K562 (cell line): Measurements from ENCODE around the gene IL1RAPL2. TPM values are rescaled to one million over a fixed set of nuclear protein-coding genes. Genes with fewer than 3 reads are reported as not detected.

Source experiments
- ATAC-seq: fragments of 200-7000 bp; cut with Tn5 transposase; 3 replicates; pipeline ENCODE4 v1.9.1; 2020; ENCODE audit warnings: moderate library complexity
- BruUV-seq: library from RNA; stranded (reverse); fragments of 400-500 nt; replicated peaks from 2 replicates; lab custom pipeline; 2021; lab: Mats Ljungman, UMichigan
- CTCF ChIA-PET: fragments of 300-600 bp; formaldehyde crosslinking; extraction: SDS; loops from one replicate; lab custom pipeline; 2021; ENCODE audit warnings: low intra/inter-chr PET ratio; lab: Yijun Ruan, JAX
- POLR2A ChIA-PET: fragments of 300-600, 350-650 bp; sonication (Branson Sonifier 250); formaldehyde crosslinking; extraction: SDS; loops from one replicate; lab custom pipeline; 2021; ENCODE audit warnings: antibody characterized with exemption, inconsistent platforms; lab: Yijun Ruan, JAX
- DNase-seq, 4 experiments: peaks; one replicate each; pipeline versions ENCODE4 v3.0.0 to v3.0.0-alpha.2; 2011 to 2018; ENCODE audit warnings: low spot score in 3 of 4, mixed read lengths in 3 of 4; ENCODE audit errors: extremely low read depth in 1 of 4
- FAIRE-seq: peaks from 2 replicates; lab custom pipeline; 2011; peaks lifted over from hg19 to GRCh38; lab: Jason Lieb, UNC
- H2AFZ ChIP-seq: 2 replicates; pipeline ENCODE4 v1.6.0; 2011; ENCODE audit warnings: low read depth, low read length, control low read depth, inconsistent platforms
- H3K27ac ChIP-seq: fragments of 200-600 bp; 3 replicates; pipeline ENCODE4 v1.8.0; 2011; ENCODE audit warnings: low read depth, mild to moderate bottlenecking, control low read depth, inconsistent platforms, low read length, moderate library complexity, mixed read lengths; ENCODE audit errors: extremely low read depth
- H3K27me3 ChIP-seq, 2 experiments: fragments of 300-600 bp in 1 of 2; 2 replicates in 1 of 2; 3 replicates in 1 of 2; pipeline versions ENCODE4 v1.6.0 to v1.8.0; 2011; ENCODE audit warnings: inconsistent platforms in 2 of 2, low read length in 2 of 2, mild to moderate bottlenecking in 1 of 2, mixed read lengths in 1 of 2, moderate library complexity in 1 of 2; ENCODE audit not compliant: control insufficient read depth in 2 of 2, insufficient read depth in 2 of 2
- H3K36me3 ChIP-seq: fragments of 300-600 bp; 3 replicates; pipeline ENCODE4 v1.8.0; 2011; ENCODE audit warnings: mild to moderate bottlenecking, low read length, inconsistent platforms; ENCODE audit not compliant: control insufficient read depth, insufficient read depth
- H3K4me1 ChIP-seq, 2 experiments: fragments of 200-600 bp in 1 of 2; replicated peaks in 1 of 2; 2 replicates in 1 of 2; 3 replicates in 1 of 2; pipeline versions ENCODE4 v1.5.1 to v1.8.0; 2011; ENCODE audit warnings: inconsistent platforms in 2 of 2, low read length in 2 of 2, mild to moderate bottlenecking in 1 of 2, mixed read lengths in 1 of 2, moderate library complexity in 1 of 2; ENCODE audit not compliant: control insufficient read depth in 2 of 2, insufficient read depth in 2 of 2
- H3K4me2 ChIP-seq: 2 replicates; pipeline ENCODE4 v1.6.1; 2011; ENCODE audit warnings: low read length, control low read depth, inconsistent platforms, mixed read lengths; ENCODE audit not compliant: insufficient read depth
- H3K4me3 ChIP-seq: fragments of 200-600 bp; sonication (generic), shearing (Covaris generic); 2 replicates; pipeline ENCODE4 v1.5.1; 2016; ENCODE audit warnings: control low read depth, inconsistent platforms
- H3K79me2 ChIP-seq: fragments of 200-600 bp; 3 replicates; pipeline ENCODE4 v1.8.0; 2011; ENCODE audit warnings: low read length, inconsistent platforms; ENCODE audit not compliant: control insufficient read depth, insufficient read depth
- H3K9ac ChIP-seq, 2 experiments: 2 replicates each; pipeline versions ENCODE4 v1.6.0 to v1.6.1; 2011; ENCODE audit warnings: low read depth in 2 of 2, low read length in 2 of 2, control low read depth in 1 of 2, inconsistent platforms in 1 of 2, mild to moderate bottlenecking in 1 of 2, mixed read lengths in 1 of 2; ENCODE audit not compliant: insufficient read depth in 1 of 2
- H3K9me1 ChIP-seq: one replicate; pipeline ENCODE4 v1.6.0; 2011; ENCODE audit warnings: inconsistent platforms, mild to moderate bottlenecking, low read length, moderate library complexity; ENCODE audit not compliant: control insufficient read depth, insufficient read depth
- H3K9me3 ChIP-seq: replicated peaks from 2 replicates; pipeline ENCODE4 v1.5.1; 2011; ENCODE audit warnings: low read depth, low read length, inconsistent platforms; ENCODE audit not compliant: control insufficient read depth, insufficient read depth
- H4K20me1 ChIP-seq: replicated peaks from 2 replicates; pipeline ENCODE4 v1.6.1; 2011; ENCODE audit warnings: low read length, inconsistent platforms, mixed read lengths; ENCODE audit not compliant: control insufficient read depth, insufficient read depth
- ARHGAP35 ChIP-seq: fragments of 450-650 bp; IDR thresholded peaks from 2 replicates; pipeline ENCODE4 v1.6.1; 2018; ENCODE audit not compliant: partially characterized antibody
- BRD9 ChIP-seq: fragments of 450-650 bp; IDR thresholded peaks from 2 replicates; pipeline ENCODE4 v1.6.1; 2018; ENCODE audit warnings: low read depth; ENCODE audit not compliant: partially characterized antibody
- ERF ChIP-seq: fragments of 450-650 bp; formaldehyde crosslinking; IDR thresholded peaks from 2 replicates; pipeline ENCODE4 v1.4.0; 2020; ENCODE audit warnings: mild to moderate bottlenecking, mixed read lengths
- NONO ChIP-seq, 2 experiments: fragments of 200-400 bp in 1 of 2; fragments of 450-650 bp in 1 of 2; formaldehyde crosslinking in 1 of 2; IDR thresholded peaks; 2 replicates each; pipeline ENCODE4 v1.6.1; 2017; ENCODE audit warnings: low read depth in 2 of 2, mild to moderate bottlenecking in 2 of 2, moderate library complexity in 2 of 2, low read length in 1 of 2
- TRIM24 ChIP-seq, 2 experiments: fragments of 450-650 bp; IDR thresholded peaks; 2 replicates each; pipeline ENCODE4 v1.6.1; 2016
- ZFP1 ChIP-seq: fragments of 450-650 bp; formaldehyde crosslinking; IDR thresholded peaks from 2 replicates; pipeline ENCODE4 v1.4.0; 2020; ENCODE audit warnings: mild to moderate bottlenecking, mixed read lengths
- ZNF253 ChIP-seq: fragments of 250-450 bp; sonication (Bioruptor Pico); conservative IDR thresholded peaks from 2 replicates; pipeline ENCODE4 v1.6.1; 2021; ENCODE audit warnings: mild to moderate bottlenecking
- ZNF318 ChIP-seq, 2 experiments: fragments of 450-650 bp; IDR thresholded peaks; 2 replicates each; pipeline ENCODE4 v1.6.1; 2016; ENCODE audit warnings: mild to moderate bottlenecking in 2 of 2, borderline replicate concordance in 1 of 2, low read depth in 1 of 2, moderate library complexity in 1 of 2
- ZNF699 ChIP-seq: fragments of 250-450 bp; sonication (Bioruptor Pico); IDR thresholded peaks from 2 replicates; pipeline ENCODE4 v1.8.0; 2021; ENCODE audit warnings: mild to moderate bottlenecking, moderate library complexity; ENCODE audit not compliant: insufficient replicate concordance
- ZNF785 ChIP-seq: fragments of 250-450 bp; sonication (Bioruptor Pico); IDR thresholded peaks from 2 replicates; pipeline ENCODE4 v1.4.0; 2020; ENCODE audit warnings: mild to moderate bottlenecking
- WGBS: fragments of 100-300 bp; shearing (Covaris generic); methylation state at CpG from one replicate; pipeline ENCODE4 v1.1.6; 2016; ENCODE audit warnings: low coverage, mixed read lengths; ENCODE audit not compliant: insufficient coverage; ENCODE audit errors: missing lambda C conversion rate; 5-methylcytosine and 5-hydroxymethylcytosine counted together
- in situ Hi-C: fragments of 300-500 bp; cut with MboI; formaldehyde crosslinking; loops from 4 replicates; pipeline ENCODE4 v1.15.0; 2018; ENCODE audit warnings: inconsistent platforms, mixed read lengths
- intact Hi-C: fragments of 100-400 bp; cut with micrococcal nuclease; formaldehyde crosslinking; loops from 2 replicates; pipeline ENCODE4 v1.14.2; 2022
- polyA plus RNA-seq, 8 experiments: library from polyadenylated mRNA; depleted of rRNA in 4 of 8; stranded (reverse) in 5 of 8; unstranded in 3 of 8; fragments of >200 nt; fragmentation: Nextera tagmentation in 2 of 8; fragmentation: Illumina TruSeq in 1 of 8; extraction: Ambion mirVana in 2 of 8; extraction: Trizol in 1 of 8; gene quantifications; 2 replicates each; pipeline versions ENCODE4 v1.2.1 to v1.2.3, GENCODE V29; 2011 to 2014; ENCODE audit warnings: inconsistent platforms in 1 of 8, missing spikeins in 1 of 8
- total RNA-seq, 7 experiments: library from RNA; depleted of rRNA in 6 of 7; stranded (reverse); fragments of >200 nt in 6 of 7; fragmentation: Illumina TruSeq in 2 of 7; extraction: Trizol in 2 of 7; gene quantifications; 2 replicates each; pipeline versions ENCODE4 v1.2.1 to v1.2.3, GENCODE V29; 2011 to 2021; ENCODE audit warnings: low replicate concordance in 1 of 7
- TF ChIP-seq, protein P1 (sequence below), 2 experiments: fragments of 450-650 bp in 1 of 2; IDR thresholded peaks; 2 replicates each; pipeline ENCODE4 v1.6.1; 2011 to 2017; ENCODE audit warnings: low read depth in 2 of 2, antibody characterized with exemption in 1 of 2, borderline replicate concordance in 1 of 2, low read length in 1 of 2, mild to moderate bottlenecking in 1 of 2, mixed read lengths in 1 of 2; ENCODE audit not compliant: control insufficient read depth in 1 of 2

Gene IL1RAPL2
- total and polyA plus RNA-seq, 9 of the 15 experiments (the other 6 are each of a cell fraction or from before 2014, with no cell fraction given) = not detected

GRCh38 chrX:105241056-105241455 is 675.1 kb downstream of the IL1RAPL2 start:
- H3K27ac ChIP-seq = no peak overlapping the region
- no peaks in the 10 kb centered on the region for H3K79me2 ChIP-seq
- no peak overlapping the region for H2AFZ ChIP-seq
- no peak overlapping the region for H3K4me2 ChIP-seq
- no peak for ATAC-seq
- ChIA-PET CTCF (no interaction called here), POLR2A (no interaction called here)
- no peaks in the 10 kb centered on the region for H3K9me1 ChIP-seq
- no peak for FAIRE-seq
- H3K4me1 ChIP-seq = no peaks in the 10 kb centered on the region
- no peak for DNase-seq
- H4K20me1 ChIP-seq = no peaks in the 10 kb centered on the region
- H3K4me3 ChIP-seq = no peak overlapping the region
- BruUV-seq = no TSS peak
- 0% methylated on average over 2 of the region's 2 CpGs for WGBS
- H3K27me3 ChIP-seq = no peaks in the 10 kb centered on the region
- H3K9me3 ChIP-seq = no peaks in the 10 kb centered on the region
- H3K36me3 ChIP-seq = no peaks in the 10 kb centered on the region
- H3K9ac ChIP-seq = no peak overlapping the region
- in situ Hi-C loops (no loop called here), intact Hi-C loops (no loop called here)
- no peak for TF ChIP-seq ZFP1 (CRISPR knock-in tag)
- no peak for TF ChIP-seq TRIM24 (IDR thresholded peaks at IDR 0.05)
- no peak for TF ChIP-seq ARHGAP35
- no peak for TF ChIP-seq ZNF318 (IDR thresholded peaks at IDR 0.05; ENCODE audit: borderline replicate concordance in 1 of 2, low read depth in 1 of 2)
- TF ChIP-seq ZNF253 (CRISPR knock-in tag) = no peak
- no peak for TF ChIP-seq ERF (CRISPR knock-in tag)
- TF ChIP-seq ZNF785 (CRISPR knock-in tag) = no peak
- no peak for TF ChIP-seq ZNF699
- TF ChIP-seq NONO (IDR thresholded peaks at IDR 0.05; ENCODE audit: low read depth in 2 of 2, low read length in 1 of 2) = no peak
- TF ChIP-seq, protein P1, sequence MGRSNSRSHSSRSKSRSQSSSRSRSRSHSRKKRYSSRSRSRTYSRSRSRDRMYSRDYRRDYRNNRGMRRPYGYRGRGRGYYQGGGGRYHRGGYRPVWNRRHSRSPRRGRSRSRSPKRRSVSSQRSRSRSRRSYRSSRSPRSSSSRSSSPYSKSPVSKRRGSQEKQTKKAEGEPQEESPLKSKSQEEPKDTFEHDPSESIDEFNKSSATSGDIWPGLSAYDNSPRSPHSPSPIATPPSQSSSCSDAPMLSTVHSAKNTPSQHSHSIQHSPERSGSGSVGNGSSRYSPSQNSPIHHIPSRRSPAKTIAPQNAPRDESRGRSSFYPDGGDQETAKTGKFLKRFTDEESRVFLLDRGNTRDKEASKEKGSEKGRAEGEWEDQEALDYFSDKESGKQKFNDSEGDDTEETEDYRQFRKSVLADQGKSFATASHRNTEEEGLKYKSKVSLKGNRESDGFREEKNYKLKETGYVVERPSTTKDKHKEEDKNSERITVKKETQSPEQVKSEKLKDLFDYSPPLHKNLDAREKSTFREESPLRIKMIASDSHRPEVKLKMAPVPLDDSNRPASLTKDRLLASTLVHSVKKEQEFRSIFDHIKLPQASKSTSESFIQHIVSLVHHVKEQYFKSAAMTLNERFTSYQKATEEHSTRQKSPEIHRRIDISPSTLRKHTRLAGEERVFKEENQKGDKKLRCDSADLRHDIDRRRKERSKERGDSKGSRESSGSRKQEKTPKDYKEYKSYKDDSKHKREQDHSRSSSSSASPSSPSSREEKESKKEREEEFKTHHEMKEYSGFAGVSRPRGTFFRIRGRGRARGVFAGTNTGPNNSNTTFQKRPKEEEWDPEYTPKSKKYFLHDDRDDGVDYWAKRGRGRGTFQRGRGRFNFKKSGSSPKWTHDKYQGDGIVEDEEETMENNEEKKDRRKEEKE (IDR thresholded peaks at IDR 0.05; ENCODE audit: borderline replicate concordance in 1 of 2, control insufficient read depth in 1 of 2, low read depth in 2 of 2, low read length in 1 of 2) = no peak
- no peak for TF ChIP-seq BRD9
